Mesothelial cell of epicardium (in vitro differentiated cells): ENCODE measurements around the gene PXN. TPM values are rescaled to one million over a fixed set of nuclear protein-coding genes. Genes with fewer than 3 reads are reported as not detected.

Experiments
- DNase-seq, 2 experiments: peaks; one replicate each; pipeline ENCODE4 v3.0.0; 2021; ENCODE audit warnings: low spot score in 2 of 2; ENCODE audit not compliant: unreplicated experiment in 2 of 2
- H3K27ac Mint-ChIP-seq: 2 replicates; pipeline ENCODE4 v1.8.0; 2021; ENCODE audit warnings: mixed read lengths
- H3K27me3 Mint-ChIP-seq: 2 replicates; pipeline ENCODE4 v1.8.0; 2021; ENCODE audit warnings: low read depth, mixed read lengths
- H3K36me3 Mint-ChIP-seq: 2 replicates; pipeline ENCODE4 v1.8.0; 2021; ENCODE audit warnings: mixed read lengths
- H3K4me1 Mint-ChIP-seq: 2 replicates; pipeline ENCODE4 v1.8.0; 2021; ENCODE audit warnings: mixed read lengths
- H3K4me3 Mint-ChIP-seq: 2 replicates; pipeline ENCODE4 v1.8.0; 2021; ENCODE audit warnings: mild to moderate bottlenecking, moderate library complexity, mixed read lengths
- H3K9me3 Mint-ChIP-seq: 2 replicates; pipeline ENCODE4 v1.8.0; 2021; ENCODE audit warnings: mixed read lengths
- CTCF ChIP-seq: fragments of 200-600 bp; sonication (generic); IDR thresholded peaks from one replicate; pipeline ENCODE4 v1.5.0; 2021; ENCODE audit warnings: antibody characterized with exemption; ENCODE audit not compliant: unreplicated experiment
- total RNA-seq: library from RNA; stranded (reverse); gene quantifications from 3 replicates; pipeline ENCODE4 v1.2.1, GENCODE V29; 2021

PXN gene
- total RNA-seq, 1 donor from 2014 or later: 117 TPM

- H3K36me3 Mint-ChIP-seq: no peaks in the 10 kb centered on the region
- H3K9me3 Mint-ChIP-seq: no peaks in the 10 kb centered on the region
- H3K4me1 Mint-ChIP-seq: peaks cover 12% of the 10 kb centered on the region
- H3K27ac Mint-ChIP-seq: no peak overlapping the region
- DNase-seq: peak in 1 of 2 experiments; percentile 53
- no peak overlapping the region for H3K4me3 Mint-ChIP-seq
- H3K27me3 Mint-ChIP-seq: no peaks in the 10 kb centered on the region
- TF ChIP-seq CTCF: no peak
Measured at GRCh38 chr12:120290609-120291305, 25.2 kb upstream of the PXN start.

- Mint-ChIP-seq H3K27me3 (no peaks in the 10 kb centered on the region), H3K27ac (no peak overlapping the region), H3K4me1 (peaks cover 14% of the 10 kb centered on the region), H3K4me3 (no peak overlapping the region), H3K36me3 (no peaks in the 10 kb centered on the region), H3K9me3 (no peaks in the 10 kb centered on the region)
- DNase-seq: no peak
- TF ChIP-seq CTCF: no peak
Measured at GRCh38 chr12:120287491-120287890, 22.0 kb upstream of the PXN start.

- no peaks in the 10 kb centered on the region for H3K9me3 Mint-ChIP-seq
- DNase-seq: no peak
- TF ChIP-seq CTCF: no peak
- H3K27ac Mint-ChIP-seq: peak overlapping the region; percentile 82
- H3K4me3 Mint-ChIP-seq: no peak overlapping the region
- H3K4me1 Mint-ChIP-seq: peaks cover 14% of the 10 kb centered on the region
- no peaks in the 10 kb centered on the region for H3K27me3 Mint-ChIP-seq
- no peaks in the 10 kb centered on the region for H3K36me3 Mint-ChIP-seq
Measured at GRCh38 chr12:120286768-120287490, 21.4 kb upstream of the PXN start.

- Mint-ChIP-seq H3K27ac (no peak overlapping the region), H3K4me3 (no peak overlapping the region), H3K27me3 (no peaks in the 10 kb centered on the region), H3K36me3 (no peaks in the 10 kb centered on the region), H3K4me1 (peaks cover 9% of the 10 kb centered on the region), H3K9me3 (no peaks in the 10 kb centered on the region)
- DNase-seq: no peak
- no peak for TF ChIP-seq CTCF
Measured at GRCh38 chr12:120284381-120284780, 18.9 kb upstream of the PXN start.

GRCh38 chr12:120283318-120283717 lies 17.8 kb upstream of the PXN start:
- H3K36me3 Mint-ChIP-seq: no peaks in the 10 kb centered on the region
- no peak for TF ChIP-seq CTCF
- DNase-seq: no peak
- no peaks in the 10 kb centered on the region for H3K27me3 Mint-ChIP-seq
- peak overlapping the region; percentile 82 for H3K27ac Mint-ChIP-seq
- peaks cover 9% of the 10 kb centered on the region for H3K4me1 Mint-ChIP-seq
- H3K4me3 Mint-ChIP-seq: no peak overlapping the region
- H3K9me3 Mint-ChIP-seq: peaks cover 4% of the 10 kb centered on the region
